NCI-H510A treated with DMSO at 0.1 percent for 48 hours (cell line): Measurements from ENCODE around the gene PINK1.
"Not testable (repeated sequence)": the region's sequence is repeated elsewhere in the genome, so short reads cannot be mapped to it uniquely, and the experiment has no call there.

Experiments used
- DNase-seq: peaks from one replicate; lab custom pipeline; 2025; lab: John Stamatoyannopoulos, UW

Gene PINK1

GRCh38 chr1:20633190-20634064, at the start of gene PINK1:
TSS of gene PINK1 (plus strand) at chr1:20633458. CDS start at chr1:20633549, 91 bp downstream.
- DNase-seq: peak; percentile 90

GRCh38 chr1:20584890-20585289, 48.4 kb upstream of the PINK1 start:
- DNase-seq: no peak

- DNase-seq: no peak
Measured at GRCh38 chr1:20586953-20587660, 46.2 kb upstream of the PINK1 start.

GRCh38 chr1:20587661-20588053, 45.6 kb upstream of the PINK1 start:
- DNase-seq: no peak

GRCh38 chr1:20588634-20589225, 44.5 kb upstream of the PINK1 start, which contains the start of gene CDA:
TSS of gene CDA (plus strand) at chr1:20589097. CDS start at chr1:20589130, 33 bp downstream.
- DNase-seq: peak; percentile 55

- no peak for DNase-seq
Measured at GRCh38 chr1:20589331-20590278, 43.7 kb upstream of the PINK1 start.

GRCh38 chr1:20590306-20590777, 42.9 kb upstream of the PINK1 start:
- no peak for DNase-seq

- no peak for DNase-seq
Measured at GRCh38 chr1:20593756-20594155, 39.5 kb upstream of the PINK1 start.

- DNase-seq: no peak
Measured at GRCh38 chr1:20594746-20595145, 38.5 kb upstream of the PINK1 start.

- DNase-seq: no peak
Measured at GRCh38 chr1:20596106-20596505, 37.2 kb upstream of the PINK1 start.

- no peak for DNase-seq
Measured at GRCh38 chr1:20597650-20598049, 35.6 kb upstream of the PINK1 start.

GRCh38 chr1:20600156-20600555, 33.1 kb upstream of the PINK1 start:
- no peak for DNase-seq

- no peak for DNase-seq
Measured at GRCh38 chr1:20601129-20601825, 32.0 kb upstream of the PINK1 start.

GRCh38 chr1:20602851-20603450, 30.3 kb upstream of the PINK1 start:
- no peak for DNase-seq

GRCh38 chr1:20603504-20604464, 29.5 kb upstream of the PINK1 start:
- DNase-seq: no peak

GRCh38 chr1:20604678-20605077, 28.6 kb upstream of the PINK1 start:
- DNase-seq: no peak

GRCh38 chr1:20606801-20607570, 26.3 kb upstream of the PINK1 start:
- DNase-seq: not testable (repeated sequence)

GRCh38 chr1:20609541-20609940, 23.7 kb upstream of the PINK1 start:
- no peak for DNase-seq
